SKM-1 (cell line): Measurements from ENCODE around the gene KNDC1.
"Not testable (repeated sequence)": the region's sequence is repeated elsewhere in the genome, so short reads cannot be mapped to it uniquely, and the experiment has no call there.

ENCODE experiments used
- DNase-seq: peaks from one replicate; lab custom pipeline; 2025; ENCODE audit not compliant: unreplicated experiment; lab: John Stamatoyannopoulos, UW

KNDC1 gene

DNA sequence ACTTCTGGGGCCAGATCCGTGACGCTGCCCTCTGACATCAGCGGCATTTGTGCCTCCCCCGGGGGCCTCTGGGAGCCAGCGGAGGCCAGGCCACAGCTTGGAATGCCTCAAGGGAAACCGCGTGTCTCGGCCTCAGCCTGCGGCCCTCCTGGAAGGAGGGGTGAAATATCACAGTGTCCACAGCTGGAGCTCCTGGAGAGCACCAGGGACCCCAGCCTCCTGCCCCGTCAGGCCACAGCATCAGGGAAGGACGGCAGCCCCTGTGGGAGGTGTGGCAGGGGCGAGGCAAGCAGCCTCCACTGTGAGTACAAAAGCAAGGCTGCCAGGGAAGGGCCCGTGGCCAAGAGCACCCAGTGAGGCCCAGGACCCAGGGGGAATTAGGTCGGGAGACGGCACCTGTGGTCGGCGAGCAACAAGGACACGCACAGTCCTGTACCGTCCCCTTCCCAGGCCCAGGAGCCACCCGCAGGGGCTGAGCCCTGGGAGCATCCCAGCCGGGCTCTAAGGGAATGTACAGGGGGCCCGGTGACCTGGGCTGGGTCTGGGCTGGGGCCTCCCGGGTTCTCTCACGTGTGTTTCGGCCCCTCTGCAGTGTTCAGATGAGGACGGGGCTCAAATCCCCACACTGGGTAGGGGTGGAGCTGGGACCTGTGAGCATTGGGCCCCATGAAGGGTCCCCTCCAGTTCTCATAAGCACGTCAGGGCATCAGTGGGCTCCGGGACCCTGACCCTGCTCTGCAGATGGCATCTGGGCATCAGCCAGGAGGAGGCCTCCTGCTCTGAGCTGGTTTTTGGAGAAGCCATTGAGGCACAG, 18.7 kb upstream of the KNDC1 start:
- no peak for DNase-seq

DNA sequence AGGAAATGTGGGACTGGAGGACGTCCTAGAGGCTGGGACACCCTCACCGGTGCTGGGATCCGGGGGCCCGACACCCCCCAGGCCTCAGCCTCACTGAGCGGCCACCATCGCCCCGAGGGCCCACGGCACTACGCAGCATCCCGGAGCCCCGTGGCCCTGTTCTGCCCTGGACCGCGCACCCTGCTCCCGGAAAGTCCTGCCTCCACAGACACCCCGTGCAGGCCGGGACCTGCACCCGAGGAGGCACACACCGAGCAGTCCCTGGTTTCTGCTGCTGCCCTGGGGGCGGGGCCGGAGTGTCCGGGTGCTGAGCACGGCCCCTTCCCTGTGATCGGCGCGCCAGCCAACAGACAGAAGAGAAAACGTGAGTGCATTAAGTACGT, 18.1 kb upstream of the KNDC1 start:
- DNase-seq: no peak

DNA sequence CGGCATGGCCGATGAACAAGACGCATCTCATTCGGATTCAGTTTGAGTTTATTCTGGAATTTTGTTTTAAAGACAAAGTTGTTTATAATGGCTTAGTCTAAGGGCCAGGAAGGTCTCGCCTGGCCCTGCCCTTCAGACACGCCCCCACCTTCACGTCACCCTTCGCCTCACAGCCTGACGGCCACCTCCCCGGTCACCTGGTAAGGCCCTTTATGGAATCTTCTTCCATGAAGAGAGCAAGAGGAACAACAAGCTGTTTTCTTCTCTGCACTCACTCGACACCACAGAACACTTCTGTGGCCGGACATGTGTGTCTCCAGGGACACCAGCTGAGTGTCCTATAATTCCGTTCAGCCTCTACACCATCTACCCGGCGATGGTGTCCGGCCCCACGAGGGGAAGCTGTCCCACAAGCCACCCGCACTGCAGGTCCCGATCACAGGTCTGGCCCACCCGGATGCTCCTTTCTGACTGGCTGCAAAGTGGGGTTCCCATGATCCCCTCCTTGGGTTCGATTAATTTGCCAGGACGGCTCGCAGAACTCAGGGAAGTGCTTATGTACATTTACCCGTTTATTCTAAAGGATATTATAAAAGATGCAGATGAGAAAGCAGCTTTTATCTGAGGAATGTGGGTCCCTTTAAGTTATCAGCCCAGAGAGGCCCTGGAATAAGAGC, 17.4 kb upstream of the KNDC1 start:
- DNase-seq: no peak

DNA sequence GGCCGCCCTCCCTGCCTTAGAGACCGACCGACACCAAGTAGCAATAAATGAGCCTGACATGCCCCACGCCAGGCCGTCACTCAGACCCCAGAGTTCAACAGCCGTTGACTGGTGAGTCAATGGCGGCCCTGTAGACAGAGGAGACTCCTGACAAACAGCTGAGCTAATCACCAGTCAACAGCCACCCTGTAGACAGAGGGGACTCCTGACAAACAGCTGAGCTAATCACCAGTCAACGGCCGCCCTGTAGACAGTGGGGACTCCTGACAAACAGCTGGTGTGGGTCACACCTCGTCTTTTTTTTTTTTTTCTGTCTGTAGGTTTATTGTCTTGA, 16.9 kb upstream of the KNDC1 start:
- DNase-seq: no peak

DNA sequence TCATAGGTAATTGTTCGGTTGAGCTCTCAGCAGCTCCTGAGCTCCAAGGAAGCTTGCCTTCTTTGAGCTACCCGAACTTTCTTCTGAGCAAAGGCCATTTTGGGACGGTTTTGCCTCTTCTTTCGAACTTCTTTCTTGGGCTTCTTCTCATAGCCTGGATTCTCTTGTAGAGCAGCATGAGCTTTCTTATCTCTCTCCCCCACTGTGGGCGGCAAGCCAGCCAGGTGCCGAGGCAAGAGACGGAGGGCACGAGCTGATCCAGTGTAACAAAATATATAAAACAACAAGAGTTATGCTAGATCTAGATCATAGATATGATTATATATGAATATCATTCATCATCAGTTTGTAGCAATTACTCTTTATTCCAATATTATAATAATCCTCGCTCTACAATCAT, 16.5 kb upstream of the KNDC1 start:
- DNase-seq: no peak

DNA sequence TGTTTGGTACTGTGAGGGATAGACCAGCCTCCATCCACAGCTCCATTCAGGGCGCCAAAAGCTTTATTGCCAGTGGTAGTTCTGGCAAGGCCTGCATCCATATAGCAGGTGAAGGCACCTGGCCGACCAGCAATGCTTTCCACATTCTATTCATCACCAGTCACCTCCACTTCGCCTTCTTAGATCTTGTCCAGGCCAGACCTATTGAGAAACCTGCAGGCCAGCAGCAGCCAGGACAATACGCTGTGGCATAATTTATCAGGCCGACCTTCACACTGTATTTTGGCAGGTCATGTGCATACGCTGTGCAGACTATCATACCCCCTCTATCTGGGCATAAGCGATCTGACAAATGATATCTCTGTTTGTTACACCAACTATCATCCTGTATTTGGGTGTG, 15.2 kb upstream of the KNDC1 start:
- no peak for DNase-seq

DNA sequence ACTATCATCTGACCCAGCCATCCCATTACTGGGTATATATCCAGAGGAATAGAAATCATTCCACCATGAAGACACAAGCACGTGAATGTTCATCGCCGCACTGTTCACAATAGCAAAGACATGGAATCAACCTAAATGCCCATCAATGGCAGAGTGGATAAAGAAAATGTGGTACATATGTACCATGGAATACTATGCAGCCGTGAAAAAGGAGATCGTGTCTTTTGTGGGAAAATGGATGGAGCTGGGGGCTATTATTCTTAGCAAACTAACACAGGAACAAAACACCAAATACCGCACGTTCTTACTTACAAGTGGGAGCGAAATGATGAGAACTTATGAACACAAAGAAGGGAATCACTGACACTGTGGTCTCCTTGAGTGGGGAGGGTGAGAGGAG, 9.8 kb upstream of the KNDC1 start:
- no peak for DNase-seq

DNA sequence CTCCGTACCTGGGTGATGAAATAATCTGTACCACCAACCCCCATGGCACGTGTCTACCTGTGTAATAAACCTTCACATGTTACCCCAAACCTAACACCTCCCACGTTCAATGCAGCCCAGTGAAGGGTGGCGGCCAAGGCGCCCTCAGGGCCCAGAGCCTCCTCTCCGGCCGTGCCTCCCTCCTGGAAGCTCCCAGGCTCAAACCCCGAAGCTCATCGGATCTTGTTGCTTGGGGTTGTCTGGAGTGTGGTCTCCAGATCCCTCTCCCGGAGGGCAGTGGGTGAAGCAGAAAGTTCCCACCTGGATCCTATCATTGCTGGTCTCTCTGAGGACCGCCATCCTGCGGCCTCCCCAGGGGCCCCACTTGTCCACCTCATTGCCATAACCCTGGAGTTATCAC, 9.4 kb upstream of the KNDC1 start:
- DNase-seq: no peak

DNA sequence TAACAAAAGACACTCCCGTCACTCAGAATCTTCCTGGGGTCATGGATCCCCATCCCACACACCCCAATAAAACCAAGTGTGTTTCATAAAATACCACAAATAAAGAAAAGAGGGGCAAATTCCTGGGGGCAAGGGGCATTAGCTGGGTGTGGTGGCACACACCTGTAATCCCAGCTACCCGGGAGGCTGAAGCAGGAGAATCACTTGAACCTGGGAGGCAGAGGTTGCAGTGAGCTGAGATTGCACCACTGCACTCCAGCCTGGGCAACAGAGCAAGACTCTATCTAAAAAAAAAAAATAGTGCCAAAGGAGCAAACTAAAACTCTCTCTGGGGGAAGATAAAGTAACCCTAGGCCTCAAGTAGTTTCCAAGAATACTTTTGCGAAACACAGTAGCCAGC, 8.9 kb upstream of the KNDC1 start:
- DNase-seq: not testable (repeated sequence)

DNA sequence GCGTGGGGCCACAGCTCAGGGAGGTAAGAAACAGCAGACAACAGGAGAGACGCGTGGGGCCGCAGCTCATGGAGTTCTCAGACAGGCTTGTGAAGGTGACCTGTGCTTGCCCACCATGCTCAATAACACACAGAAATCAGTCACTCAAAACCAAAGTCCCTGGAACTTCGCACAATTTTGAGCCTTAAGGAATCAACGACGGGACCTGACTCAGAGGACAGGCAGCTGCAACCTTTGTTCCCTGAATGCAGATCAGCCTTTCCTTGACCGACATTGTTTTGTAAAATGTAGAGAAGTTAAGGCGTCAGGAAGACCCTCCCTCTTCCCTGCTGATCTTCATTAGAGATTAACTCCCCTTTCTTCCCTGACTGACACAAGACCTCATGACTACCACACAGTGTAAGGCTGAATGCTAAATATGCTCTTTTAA, 8.5 kb upstream of the KNDC1 start:
- DNase-seq: no peak

DNA sequence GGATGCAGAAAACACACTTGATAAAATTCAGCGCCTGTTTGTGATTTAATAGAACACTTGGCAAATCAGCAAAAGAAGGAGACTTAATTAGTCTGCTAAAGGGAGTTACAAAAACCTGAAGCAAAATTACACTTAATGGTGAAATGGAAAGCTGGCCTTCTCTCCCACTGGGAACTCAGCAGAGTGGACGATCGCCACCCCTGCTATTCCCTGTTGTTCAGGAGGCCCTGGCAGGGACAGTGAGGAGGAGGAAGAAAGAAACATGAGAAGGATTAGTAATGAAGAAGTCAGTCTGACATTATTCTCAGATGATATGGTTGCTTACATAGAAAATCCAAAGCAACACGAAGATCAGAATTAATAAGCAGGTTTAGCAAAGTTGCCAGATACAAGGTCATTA, 5.6 kb upstream of the KNDC1 start:
- DNase-seq: no peak

DNA sequence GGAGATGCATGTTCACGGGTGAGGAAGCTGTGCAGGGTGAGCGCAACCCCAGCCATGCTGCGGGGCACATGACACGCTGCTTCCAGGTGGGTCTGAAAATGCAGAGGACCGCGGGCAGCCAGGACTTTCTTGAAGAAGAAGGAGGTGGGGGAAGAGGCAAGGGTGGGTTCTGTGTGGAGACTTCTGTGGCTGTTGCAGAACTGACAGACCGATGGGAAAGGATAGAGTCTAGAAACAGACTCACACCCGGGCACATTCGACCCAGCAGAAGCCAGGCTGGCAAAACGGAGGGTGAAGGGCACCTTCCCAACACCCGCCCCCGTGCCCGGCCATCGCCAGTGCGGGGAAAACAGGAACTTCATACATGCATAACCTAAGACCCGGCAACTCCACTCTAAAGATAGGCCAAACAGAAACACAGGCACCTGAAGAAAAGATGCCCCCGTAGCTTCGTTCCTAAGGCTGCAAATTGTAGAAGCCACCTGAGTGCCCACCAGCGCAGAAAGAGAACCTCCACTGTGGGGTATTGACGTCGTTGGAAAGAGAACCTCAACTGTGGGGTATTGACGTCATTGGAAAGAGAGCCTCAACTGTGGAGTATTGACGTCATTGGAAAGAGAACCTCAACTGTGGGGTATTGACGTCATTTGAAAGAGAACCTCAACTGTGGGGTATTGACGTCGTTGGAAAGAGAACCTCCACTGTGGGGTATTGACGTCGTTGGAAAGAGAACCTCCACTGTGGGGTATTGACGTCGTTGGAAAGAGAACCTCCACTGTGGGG, 4.8 kb upstream of the KNDC1 start:
- no peak for DNase-seq

DNA sequence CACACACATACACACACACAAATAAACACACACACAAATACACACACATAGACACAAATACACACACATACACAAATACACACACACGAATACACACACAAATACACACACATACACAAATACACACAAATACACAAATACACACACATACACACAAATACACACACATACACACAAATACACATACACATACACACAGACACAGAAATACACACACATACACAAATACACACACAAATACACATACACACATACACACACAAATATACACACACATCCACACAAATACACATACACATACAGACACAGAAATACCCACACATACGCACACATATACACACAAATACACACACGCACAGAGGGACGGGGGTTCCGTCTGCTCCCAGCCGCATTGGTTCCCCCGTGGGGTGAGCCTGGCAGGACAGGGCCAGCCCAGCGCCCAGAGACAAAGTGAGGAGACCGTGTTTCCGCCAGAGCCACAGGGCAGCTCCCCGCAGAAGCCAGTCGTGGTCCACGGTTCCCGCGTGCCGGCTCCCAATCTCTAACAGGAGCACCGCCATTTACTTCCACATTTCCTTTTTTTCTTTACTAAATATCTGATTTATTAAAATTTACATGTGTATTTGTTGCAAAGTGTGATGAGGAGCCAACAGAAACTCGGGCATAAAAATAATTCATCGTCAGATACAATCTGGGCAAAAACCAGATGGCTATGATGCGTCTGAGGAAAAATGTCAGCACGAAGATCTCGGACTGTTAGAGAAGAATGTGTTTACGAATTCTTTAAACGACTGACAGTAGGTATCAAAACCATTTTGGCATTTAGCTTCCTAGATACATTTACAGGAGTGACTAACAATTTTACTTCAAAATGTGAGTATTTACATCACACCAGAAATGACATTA, 3.1 kb upstream of the KNDC1 start:
- no peak for DNase-seq

DNA sequence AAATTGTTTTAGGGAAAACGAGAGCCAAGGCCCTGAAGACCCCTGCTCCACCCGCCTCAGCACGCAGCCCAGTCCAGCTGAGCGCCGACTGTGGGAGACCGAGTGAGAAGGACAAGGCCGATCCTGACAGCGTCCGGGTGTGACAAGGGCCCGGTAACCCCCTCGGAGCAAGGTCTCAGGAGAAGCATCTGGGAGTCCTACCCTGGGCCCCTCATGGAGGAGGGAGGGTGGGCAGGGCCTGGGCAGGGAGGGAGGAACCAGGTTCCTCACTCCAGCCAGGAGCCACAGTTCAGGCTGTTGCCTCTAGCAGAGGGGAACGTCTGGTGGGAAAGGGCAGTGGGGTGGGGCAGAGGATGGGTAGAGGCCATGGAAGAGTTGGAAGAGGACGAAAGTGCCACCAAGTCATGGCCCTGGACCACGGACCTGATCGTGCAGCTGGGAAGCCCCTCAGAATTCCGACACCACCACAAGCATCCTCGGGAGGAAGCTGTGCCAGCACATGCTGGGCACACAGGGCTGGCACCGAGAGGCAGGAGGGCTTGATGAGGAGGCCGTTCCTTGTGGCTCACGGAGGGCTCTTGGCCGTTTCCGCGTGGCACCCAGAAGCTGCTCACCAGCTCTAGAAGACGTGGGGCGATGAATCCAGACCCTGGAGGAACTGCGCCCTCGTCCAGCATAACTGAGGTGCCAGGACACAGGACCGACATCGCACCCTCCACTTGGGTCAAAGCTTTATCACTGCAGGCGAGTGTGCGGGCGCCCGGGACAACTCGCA, 2.2 kb upstream of the KNDC1 start:
- DNase-seq: no peak

DNA sequence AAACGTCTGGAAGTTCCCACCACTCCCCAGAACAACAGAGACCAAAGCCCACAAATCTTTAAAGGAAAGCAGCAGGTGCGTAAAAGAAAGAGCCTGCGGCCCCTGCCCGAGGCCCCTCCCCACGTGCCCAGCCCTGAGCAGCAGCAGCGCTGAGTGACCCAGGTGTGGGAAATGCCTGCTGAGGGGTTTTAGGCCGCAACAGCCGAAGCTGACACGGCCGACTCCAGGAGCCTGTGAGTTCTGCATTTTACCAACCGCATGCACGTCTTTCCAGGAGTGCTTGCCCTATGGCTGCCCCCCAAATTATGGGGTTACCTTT, 1.6 kb upstream of the KNDC1 start:
- DNase-seq: no peak

DNA sequence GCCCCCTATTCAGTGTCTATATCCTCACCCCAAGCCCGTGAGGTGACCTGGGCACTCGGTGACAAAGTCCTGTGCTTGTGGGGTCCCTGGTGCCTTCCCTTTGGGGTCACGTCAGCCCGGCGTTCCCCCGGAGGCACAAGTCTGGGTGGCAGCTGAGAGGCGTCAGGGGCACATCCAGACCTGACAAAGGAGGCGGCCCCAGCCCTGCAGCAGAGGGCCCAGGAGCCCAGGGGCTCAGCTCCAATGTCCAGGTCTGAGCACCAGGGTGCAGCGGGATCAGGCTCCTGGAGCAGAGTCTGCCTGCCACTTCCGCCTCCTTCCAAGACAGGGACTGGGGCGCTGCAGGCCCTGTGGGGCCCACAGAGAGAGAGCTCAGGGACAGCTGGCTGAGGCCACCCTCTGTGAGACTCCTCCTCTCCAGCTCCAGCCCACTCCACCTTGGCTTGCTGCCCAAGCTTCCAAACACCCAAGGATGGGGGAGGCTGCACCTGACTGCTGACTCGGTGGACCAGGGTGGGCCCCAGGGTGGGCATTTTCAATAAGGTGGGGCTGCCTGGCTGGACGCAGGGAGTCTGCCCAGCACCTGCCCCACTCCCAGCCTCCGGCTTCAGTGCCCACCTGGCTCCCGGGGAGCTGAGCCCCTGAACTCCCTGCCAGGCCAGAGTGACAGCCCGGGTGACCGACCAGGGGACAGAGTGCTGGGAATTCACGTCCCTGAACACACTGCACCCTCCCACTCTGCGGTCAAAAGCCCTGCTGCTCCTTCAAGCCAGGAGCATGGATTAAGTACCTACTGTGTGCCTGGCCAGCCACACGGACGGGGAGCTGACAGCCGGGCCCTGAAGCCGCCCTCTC, 1.0 kb upstream of the KNDC1 start:
- DNase-seq: no peak

DNA sequence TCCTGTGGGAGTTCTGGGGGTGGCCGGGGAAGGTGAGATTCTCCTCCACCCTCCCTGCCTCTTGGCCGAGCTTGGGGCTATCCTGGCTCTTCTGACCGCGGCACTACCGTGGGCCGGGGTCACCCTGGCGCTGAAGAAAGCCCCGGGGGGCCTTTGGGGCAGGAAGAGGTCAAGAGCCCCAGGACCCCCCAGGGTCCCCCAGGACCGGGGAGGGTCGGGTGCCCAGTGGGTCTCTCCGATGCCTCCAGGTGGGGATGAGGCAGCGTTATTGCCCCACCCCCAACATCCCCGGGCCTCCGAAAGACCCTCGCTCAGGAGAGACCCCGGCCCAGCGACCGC, 439 bp upstream of the KNDC1 start:
- no peak for DNase-seq

DNA sequence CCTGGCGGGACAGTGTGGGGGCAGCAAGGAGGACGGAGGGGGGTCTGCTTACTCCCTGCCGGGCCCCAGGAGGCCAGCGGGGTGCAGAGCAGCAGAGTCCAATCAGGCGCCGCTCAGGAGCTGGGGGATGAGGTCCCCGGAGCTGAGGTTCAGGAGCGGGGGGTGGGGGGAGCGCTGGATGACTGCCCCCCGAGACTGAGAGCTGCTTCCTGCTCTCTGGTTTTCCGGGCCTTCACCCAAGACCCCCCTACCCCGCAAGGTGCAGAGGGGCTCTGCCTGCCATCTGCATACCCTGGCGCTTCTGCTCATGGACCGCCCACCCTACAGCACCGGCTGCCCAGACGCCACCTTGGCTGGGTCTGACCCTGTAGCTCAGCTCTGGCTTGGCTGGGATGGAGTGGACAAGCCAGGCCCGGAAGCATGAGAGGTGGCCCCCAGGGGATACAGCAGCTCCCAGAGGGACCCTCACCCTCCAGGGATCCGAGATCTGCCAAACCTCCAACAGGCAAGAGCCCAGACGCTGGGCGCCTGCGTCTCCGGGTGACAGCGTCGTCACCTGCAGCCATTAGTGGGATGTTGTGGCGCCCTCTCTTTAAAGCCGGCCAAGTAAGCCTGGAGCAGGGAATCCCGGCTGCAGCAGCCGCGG, 930 bp downstream of the KNDC1 start:
- DNase-seq: no peak

DNA sequence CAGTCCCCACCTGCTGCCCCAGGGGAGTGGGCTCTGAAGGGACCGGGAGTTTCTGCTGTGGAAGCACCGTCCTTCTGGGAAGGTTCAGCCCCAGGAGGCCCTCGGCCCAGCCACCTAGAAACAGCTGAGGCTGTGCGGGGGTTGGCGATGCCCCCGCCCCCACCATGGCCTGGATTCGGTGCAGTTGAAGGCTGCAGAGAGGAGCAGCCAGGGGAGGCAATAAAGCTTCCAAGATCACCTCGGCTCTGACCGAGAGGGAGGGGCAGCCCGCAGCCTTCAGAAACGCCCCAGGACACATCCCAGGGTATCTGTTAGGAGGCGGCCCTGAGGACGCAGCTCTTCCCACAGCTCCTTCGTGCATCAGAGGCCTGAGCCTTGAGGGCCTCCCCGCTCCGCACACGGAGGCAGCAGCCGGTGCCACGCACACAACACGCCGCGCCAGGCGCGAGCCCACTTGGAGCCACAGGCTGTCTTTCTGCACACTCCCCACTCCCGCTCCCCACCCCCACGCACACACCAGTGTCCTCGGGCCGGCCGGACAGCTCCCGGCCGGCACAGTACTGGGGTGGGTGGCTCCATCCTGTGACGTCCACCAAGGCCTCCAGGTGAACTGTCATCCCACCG, 1.6 kb downstream of the KNDC1 start:
- DNase-seq: no peak
